Panc1 (cell line): ENCODE measurements around the gene CTRB1.

Experiments
- TF ChIP-seq, protein P1 (sequence below): fragments of 450-650 bp; IDR thresholded peaks from 2 replicates; pipeline ENCODE4 v1.5.1; 2017; ENCODE audit warnings: mild to moderate bottlenecking
- TF ChIP-seq, protein P2 (sequence below), 2 experiments: IDR thresholded peaks; 2 replicates each; pipeline ENCODE4 v1.6.1; 2011 to 2012; ENCODE audit warnings: low read depth in 2 of 2, control low read depth in 1 of 2, low read length in 1 of 2, mild to moderate bottlenecking in 1 of 2, moderate library complexity in 1 of 2; ENCODE audit not compliant: insufficient read depth in 1 of 2

- TF ChIP-seq, protein P1, sequence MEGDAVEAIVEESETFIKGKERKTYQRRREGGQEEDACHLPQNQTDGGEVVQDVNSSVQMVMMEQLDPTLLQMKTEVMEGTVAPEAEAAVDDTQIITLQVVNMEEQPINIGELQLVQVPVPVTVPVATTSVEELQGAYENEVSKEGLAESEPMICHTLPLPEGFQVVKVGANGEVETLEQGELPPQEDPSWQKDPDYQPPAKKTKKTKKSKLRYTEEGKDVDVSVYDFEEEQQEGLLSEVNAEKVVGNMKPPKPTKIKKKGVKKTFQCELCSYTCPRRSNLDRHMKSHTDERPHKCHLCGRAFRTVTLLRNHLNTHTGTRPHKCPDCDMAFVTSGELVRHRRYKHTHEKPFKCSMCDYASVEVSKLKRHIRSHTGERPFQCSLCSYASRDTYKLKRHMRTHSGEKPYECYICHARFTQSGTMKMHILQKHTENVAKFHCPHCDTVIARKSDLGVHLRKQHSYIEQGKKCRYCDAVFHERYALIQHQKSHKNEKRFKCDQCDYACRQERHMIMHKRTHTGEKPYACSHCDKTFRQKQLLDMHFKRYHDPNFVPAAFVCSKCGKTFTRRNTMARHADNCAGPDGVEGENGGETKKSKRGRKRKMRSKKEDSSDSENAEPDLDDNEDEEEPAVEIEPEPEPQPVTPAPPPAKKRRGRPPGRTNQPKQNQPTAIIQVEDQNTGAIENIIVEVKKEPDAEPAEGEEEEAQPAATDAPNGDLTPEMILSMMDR = no peak
- TF ChIP-seq, protein P2, sequence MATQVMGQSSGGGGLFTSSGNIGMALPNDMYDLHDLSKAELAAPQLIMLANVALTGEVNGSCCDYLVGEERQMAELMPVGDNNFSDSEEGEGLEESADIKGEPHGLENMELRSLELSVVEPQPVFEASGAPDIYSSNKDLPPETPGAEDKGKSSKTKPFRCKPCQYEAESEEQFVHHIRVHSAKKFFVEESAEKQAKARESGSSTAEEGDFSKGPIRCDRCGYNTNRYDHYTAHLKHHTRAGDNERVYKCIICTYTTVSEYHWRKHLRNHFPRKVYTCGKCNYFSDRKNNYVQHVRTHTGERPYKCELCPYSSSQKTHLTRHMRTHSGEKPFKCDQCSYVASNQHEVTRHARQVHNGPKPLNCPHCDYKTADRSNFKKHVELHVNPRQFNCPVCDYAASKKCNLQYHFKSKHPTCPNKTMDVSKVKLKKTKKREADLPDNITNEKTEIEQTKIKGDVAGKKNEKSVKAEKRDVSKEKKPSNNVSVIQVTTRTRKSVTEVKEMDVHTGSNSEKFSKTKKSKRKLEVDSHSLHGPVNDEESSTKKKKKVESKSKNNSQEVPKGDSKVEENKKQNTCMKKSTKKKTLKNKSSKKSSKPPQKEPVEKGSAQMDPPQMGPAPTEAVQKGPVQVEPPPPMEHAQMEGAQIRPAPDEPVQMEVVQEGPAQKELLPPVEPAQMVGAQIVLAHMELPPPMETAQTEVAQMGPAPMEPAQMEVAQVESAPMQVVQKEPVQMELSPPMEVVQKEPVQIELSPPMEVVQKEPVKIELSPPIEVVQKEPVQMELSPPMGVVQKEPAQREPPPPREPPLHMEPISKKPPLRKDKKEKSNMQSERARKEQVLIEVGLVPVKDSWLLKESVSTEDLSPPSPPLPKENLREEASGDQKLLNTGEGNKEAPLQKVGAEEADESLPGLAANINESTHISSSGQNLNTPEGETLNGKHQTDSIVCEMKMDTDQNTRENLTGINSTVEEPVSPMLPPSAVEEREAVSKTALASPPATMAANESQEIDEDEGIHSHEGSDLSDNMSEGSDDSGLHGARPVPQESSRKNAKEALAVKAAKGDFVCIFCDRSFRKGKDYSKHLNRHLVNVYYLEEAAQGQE (IDR thresholded peaks at IDR 0.05; ENCODE audit: insufficient read depth in 1 of 2, low read depth in 2 of 2, low read length in 1 of 2) = no peak
Measured at GRCh38 chr16:75236232-75236631, 17.4 kb downstream of the CTRB1 start.
